SH-SY5Y (cell line): ENCODE data around the gene MAFB.

ENCODE experiments used
- GATA2 ChIP-seq: IDR thresholded peaks from 2 replicates; pipeline ENCODE4 v1.6.1; 2011; ENCODE audit warnings: mild to moderate bottlenecking, low read depth, low read length
- GATA3 ChIP-seq: IDR thresholded peaks from 2 replicates; pipeline ENCODE4 v1.6.1; 2011; ENCODE audit warnings: low read depth, mild to moderate bottlenecking, low read length, moderate library complexity

MAFB gene

DNA sequence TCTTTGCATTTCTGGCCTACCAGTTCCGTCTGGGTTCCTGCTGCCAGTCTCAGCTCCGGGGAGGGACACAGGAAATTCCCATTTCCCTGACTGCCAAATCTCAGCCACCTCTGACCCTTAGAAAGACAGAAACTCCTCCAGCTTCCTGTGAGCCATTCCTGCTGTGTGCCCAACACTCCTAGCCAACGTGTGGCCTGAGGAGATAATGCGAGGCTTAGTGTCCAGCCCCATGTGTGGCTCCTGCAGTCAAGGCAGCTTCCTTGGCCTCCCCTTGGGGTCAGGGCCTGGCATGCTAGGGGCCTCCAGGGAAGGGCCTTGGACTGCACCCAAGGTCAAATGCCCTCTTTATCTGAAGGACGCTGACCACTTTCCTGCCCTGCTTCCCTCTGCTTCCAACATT, 45.1 kb downstream of the MAFB start:
- TF ChIP-seq GATA2 (no peak), GATA3 (no peak)

DNA sequence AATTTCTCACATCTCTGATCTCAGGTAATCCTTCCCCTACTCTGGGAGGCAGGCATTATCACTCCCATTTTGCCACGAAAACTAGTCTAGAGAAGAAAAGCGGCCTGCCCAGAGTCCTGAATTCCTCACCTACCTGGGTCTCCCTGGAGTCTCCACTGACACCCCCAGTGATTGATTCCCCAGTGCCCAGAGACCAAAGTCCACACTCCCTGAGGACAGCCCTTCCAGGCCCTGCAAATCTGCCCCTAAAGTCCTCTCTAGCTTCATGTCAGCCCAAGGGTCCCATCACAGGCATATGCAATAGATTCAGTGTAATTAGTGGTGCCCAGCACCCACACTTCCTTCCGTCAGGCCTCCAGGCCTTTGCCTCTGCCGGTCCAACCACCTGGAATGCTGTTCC, 47.2 kb downstream of the MAFB start:
- no peak for TF ChIP-seq GATA3
- TF ChIP-seq GATA2: no peak

DNA sequence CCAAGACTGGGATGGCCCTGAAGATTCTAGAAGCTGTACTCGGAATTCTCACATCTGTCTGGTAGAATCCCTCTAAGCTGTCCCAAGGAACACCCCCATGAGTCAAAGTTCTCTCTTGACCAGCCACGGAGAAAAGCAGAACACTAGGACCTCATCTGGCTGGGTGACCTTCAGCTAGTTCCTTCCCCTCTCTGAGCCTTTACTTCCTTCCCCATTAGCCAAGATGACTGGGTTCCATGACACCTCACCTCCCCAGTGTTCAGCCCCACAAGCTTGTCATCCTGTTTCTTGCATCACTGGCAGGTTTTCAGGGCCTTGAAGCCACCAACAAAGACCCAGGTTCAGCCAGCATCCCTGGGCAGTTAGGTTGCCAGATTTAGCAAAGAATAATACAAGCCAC, 47.8 kb downstream of the MAFB start:
- TF ChIP-seq GATA2: no peak
- TF ChIP-seq GATA3: no peak

DNA sequence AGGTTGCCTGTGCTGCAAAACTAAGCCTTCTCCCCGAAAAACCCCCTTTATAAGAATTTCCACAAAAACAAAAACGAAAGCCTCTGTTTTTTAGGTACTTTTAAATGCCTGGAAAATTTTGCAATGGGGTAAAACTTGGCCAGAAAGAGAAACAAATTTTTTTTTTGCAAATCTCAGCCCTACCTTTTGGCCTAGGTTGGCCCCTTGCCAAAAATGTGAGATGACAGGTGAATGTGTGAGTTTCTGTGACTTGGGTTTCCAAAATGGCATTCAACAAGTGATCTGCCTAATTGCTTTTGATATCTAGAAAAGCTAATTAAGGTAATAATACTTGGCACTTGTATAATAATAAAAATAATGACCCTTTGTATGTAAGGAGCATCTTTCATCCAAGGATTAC, 48.4 kb downstream of the MAFB start:
- TF ChIP-seq GATA3 (no peak), GATA2 (no peak)

DNA sequence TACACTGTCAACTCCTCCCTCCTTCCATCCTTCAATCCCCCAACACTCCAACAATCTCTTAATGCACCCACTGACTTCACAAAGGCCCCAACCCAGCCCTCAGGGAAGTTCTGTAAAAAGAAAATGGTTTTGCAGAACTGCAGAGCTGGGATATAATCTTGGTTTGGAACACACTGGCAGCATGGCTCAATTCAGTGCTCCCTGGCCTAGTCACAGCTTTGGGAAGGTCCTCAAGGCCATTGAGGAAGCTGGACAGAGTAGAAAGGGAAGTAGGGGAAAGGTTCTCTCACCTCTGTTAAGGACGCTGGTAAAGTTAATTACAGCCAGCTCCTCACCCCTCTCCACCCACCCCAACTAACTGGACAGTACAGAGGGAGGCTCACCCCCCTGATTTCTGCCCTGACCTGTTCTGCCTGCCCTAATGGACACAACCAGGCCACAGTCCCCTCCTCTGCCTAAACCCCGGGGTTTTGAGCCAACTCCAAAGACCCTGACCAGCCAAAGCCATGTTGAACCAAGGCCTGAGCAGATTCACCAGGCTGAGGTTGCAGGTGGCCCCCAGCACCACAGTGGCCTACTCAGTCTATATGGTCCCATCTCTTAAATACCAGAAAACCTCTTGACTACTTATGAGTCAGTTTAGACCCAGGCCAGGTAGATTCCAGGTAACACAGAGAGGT, 49.2 kb downstream of the MAFB start:
- TF ChIP-seq GATA2 (no peak), GATA3 (no peak)

DNA sequence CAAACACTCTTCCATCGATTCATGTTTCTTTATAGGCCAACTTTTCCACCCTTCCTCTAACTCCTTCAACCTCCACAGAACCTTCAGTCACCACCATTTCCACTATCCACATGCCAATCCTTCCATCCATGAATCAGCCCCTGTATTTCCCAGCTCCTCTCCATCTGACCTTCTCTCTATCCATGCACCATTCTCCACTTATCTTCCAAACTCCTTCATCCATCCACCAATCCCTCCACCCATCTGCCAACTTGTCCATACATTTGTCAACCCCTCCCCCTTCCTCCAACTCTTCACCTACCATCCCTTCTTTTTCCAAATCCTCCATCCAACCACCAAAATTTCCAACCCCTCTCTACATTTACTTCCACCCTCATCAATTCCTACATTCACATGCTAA, 49.9 kb downstream of the MAFB start:
- TF ChIP-seq GATA2 (no peak), GATA3 (no peak)

DNA sequence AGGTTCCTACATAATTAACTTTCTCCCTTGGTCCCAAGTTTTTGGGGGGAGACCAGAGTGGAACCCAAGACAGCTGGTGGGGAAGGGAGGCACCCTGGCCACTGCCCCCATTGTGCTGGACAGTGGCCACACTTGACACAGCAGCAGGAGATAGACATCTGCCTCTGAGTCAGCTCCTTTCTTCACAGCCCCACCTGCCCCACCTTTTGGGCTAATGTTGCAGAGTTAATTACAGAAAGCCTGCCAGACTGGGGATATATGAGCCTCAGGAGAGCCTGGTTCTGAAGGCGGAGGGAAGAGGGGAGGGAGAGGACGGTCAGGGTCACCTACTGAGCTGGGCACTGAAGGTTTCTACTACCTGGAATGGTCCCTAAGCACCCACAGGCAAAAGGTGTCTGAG, 50.6 kb downstream of the MAFB start:
- TF ChIP-seq GATA3 (no peak), GATA2 (no peak)

DNA sequence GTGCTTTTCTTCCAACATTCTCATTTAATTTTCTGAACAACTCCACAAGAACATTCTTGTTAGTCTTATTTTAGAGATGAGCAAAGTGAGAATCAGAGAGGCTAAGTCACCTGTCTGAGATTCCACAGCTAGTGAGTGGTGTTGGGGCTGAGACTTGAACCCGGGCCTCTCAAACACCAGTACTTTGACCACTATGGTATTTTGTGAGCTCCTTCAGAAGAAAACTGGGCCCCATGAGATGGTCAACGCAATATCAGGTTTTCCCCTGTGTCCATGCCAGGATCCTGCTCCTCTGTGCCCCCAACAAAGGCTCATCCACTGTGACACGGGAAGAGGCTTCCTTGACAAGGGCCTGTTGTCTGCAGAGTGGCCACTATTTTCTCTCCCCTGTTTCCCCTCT, 51.9 kb downstream of the MAFB start:
- no peak for TF ChIP-seq GATA3
- no peak for TF ChIP-seq GATA2

DNA sequence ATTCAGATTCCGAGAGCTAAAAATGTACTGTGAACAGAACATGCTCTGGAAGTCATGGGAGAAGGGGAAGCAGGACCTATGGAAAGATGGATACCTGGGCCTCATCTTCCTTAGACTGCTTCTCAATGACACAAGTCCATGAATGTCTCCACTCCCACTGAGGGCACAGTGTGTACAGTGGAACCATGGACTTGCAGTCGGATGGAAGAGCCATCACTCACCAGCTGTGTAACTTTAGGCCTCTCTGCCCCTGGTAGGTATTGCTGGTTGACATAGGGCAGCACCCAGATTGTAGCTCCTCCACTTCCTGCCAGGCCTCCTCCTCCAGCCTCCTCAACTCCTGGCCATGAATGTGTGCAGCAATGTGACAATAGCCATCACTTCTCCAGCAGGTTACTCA, 52.5 kb downstream of the MAFB start:
- TF ChIP-seq GATA2 (no peak), GATA3 (no peak)

DNA sequence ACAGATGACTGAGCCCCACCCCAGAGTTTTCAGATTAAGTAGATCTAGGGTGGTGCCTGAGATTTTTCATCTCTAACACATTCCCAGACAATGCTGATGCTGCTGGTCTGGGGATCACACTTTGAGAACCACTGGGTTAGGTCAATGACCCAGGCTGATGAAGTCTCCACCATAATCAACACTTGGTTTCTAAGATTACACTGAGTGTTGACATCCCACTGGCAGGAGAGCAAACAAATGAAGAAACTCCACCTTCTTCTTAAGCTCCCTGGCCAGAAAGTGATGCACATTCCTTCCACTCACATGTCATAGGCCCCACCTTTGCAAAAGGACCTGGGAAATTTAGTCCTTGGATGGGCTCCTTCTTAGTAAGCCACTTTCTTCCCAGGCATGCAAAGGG, 53.1 kb downstream of the MAFB start:
- TF ChIP-seq GATA2 (no peak), GATA3 (no peak)
